IPS-18a (cell line): ENCODE measurements around the gene SLC29A3.

ENCODE experiments used
- H3K27ac ChIP-seq: one replicate; pipeline ENCODE4 v1.5.1; 2013; ENCODE audit warnings: low read length
- H3K27me3 ChIP-seq: one replicate; pipeline ENCODE4 v1.6.1; 2013; ENCODE audit warnings: mild to moderate bottlenecking, low read length; ENCODE audit not compliant: control insufficient read depth, insufficient read depth
- H3K36me3 ChIP-seq: one replicate; pipeline ENCODE4 v1.6.1; 2013; ENCODE audit warnings: low read depth, low read length; ENCODE audit not compliant: control insufficient read depth
- H3K4me1 ChIP-seq: one replicate; pipeline ENCODE4 v1.6.1; 2013; ENCODE audit warnings: low read depth, low read length; ENCODE audit not compliant: control insufficient read depth
- H3K4me3 ChIP-seq: one replicate; pipeline ENCODE4 v1.5.1; 2013; ENCODE audit warnings: low read length
- H3K9ac ChIP-seq: one replicate; pipeline ENCODE4 v1.6.1; 2013; ENCODE audit warnings: mild to moderate bottlenecking, low read length, moderate library complexity
- H3K9me3 ChIP-seq: one replicate; pipeline ENCODE4 v1.6.1; 2013; ENCODE audit warnings: low read depth, low read length; ENCODE audit not compliant: control insufficient read depth

The SLC29A3 gene

DNA sequence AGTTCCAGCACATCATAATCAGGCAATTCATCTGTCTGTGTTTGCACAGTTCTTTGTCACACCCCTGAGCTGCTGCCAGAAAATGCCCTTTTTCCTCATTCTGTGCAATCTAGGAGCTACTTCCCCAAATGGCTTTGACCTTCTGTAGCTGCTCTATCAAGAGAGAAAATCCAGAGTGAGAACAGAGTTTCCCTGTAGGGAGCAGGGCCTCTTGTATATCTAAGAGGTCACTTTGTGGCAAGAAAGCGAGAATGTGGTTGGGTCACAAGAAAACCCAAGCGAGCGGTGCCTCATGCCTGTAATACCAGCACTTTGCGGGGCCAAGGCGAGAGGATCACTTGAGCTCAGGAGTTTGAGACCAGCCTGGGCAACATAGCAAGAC, 24.3 kb downstream of the SLC29A3 start:
- Histone ChIP-seq H3K4me3 (no peak overlapping the region), H3K27me3 (no peaks in the 10 kb centered on the region), H3K36me3 (no peaks in the 10 kb centered on the region), H3K9me3 (no peaks in the 10 kb centered on the region), H3K4me1 (peaks cover 39% of the 10 kb centered on the region), H3K9ac (no peak overlapping the region), H3K27ac (no peak overlapping the region)

DNA sequence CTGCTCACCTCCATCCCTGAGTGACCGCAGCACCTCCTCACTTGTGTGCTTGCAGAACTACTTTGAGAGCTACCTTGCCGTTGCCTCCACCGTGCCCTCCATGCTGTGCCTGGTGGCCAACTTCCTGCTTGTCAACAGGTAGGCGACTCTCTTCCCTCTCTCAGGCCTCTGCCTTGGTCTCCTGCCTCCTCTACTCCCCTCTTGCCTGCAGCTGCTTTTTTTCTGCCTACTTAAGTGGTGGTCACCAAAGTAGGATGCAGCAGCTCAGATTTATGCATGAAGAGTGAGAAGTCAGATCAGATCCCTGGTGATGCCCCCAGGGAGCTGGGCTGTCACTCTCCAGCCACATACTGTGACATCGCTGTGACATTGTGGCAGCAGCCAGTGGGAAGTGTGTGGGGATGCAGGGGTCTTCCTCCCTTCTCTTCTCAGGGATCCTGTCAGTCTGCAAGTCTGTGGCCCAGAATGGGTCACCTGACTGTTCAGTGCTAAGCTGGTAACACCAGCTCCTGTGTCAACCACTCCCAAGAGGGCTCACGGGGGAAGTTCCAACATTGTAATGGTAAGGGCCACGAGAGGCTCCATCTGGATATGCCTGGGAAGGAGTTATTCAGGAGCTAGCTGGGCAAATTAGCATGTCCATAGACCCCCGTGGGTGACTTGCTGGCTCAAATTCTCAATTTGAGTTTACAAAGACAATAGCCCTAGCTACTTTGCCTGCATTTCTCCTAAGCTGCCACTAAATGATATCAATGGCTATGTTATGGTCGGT, 25.3 kb downstream of the SLC29A3 start:
- H3K9ac ChIP-seq, result peak overlapping the region; percentile 34

DNA sequence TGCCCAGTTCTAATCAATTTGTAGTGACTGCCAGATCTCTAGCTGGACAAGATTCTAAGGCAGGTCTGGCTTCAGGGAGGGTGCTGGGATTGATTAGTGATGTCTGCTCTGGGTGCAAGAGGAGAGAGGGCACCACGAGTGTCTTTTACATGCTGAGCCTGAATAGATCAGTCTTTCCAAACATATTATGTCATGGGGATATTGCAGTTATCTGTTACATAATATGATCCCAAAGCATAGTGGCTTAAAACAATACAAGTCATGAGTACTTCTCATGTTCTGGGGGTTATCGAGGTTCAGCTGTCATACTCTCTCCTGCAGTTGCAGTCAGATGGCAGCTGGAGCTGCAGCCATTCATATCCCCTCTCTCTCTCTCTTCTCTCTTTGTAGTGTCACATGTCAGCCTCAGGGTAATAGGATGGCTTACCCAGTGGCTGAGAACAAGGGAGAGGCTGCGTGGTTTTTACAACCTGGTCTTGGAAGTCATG, 26.0 kb downstream of the SLC29A3 start:
- no peaks in the 10 kb centered on the region for H3K9me3 ChIP-seq
- H3K27me3 ChIP-seq, result no peaks in the 10 kb centered on the region
- H3K36me3 ChIP-seq, result no peaks in the 10 kb centered on the region
- H3K4me1 ChIP-seq, result peaks cover 39% of the 10 kb centered on the region
- peak overlapping the region; percentile 83 for H3K27ac ChIP-seq
- peak overlapping the region; percentile 30 for H3K4me3 ChIP-seq
- H3K9ac ChIP-seq, result peak overlapping the region; percentile 34

More for the DNA sequence above, 25.3 kb downstream of the SLC29A3 start:
- Histone ChIP-seq H3K4me1 (peaks cover 39% of the 10 kb centered on the region), H3K36me3 (no peaks in the 10 kb centered on the region), H3K27me3 (no peaks in the 10 kb centered on the region), H3K27ac (peak overlapping the region; percentile 83), H3K9me3 (no peaks in the 10 kb centered on the region), H3K4me3 (peak overlapping the region; percentile 30)

DNA sequence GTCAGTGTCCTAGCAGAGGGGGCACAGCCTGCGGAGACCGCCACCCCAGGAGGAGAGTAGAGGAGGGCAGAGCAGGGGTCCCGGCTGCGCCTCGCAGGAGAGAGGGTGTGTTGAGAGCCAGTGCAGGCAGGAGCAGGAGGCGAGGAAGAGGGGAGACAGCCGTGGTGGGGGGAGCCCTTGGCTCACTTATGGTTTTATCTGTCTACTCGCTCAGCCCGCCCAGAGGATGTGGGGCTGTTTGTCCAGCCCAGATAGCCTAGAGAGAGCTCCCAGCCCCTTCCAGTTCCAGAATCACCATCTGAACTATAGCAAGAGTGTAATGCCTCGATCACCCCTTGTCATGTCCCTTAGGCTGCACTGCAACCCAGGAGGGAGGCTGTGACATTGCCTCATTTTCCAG, 26.6 kb downstream of the SLC29A3 start:
- Histone ChIP-seq H3K27me3 (no peaks in the 10 kb centered on the region), H3K27ac (peak overlapping the region; percentile 83), H3K9me3 (no peaks in the 10 kb centered on the region), H3K4me1 (peaks cover 39% of the 10 kb centered on the region), H3K9ac (no peak overlapping the region), H3K4me3 (no peak overlapping the region), H3K36me3 (no peaks in the 10 kb centered on the region)

DNA sequence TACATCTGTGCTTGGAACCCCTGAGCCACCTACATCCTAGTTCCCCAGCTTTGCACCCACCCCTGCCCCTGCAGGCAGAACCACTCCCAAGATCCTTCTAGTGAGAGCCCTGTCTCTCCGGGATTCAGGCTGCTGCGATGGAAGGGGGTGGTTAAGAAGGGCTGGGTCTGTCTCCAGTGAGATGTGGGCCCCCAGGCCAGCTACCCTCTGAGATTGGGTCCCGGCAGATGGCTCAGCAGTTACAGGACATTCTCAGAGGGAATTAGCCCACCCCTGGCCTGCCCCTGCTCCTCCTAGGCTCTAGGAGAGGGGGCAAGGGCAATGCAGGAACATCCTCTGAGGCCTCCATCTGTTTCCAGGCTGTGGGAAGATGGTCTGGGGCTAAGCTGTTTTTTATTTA, 27.7 kb downstream of the SLC29A3 start:
- no peak overlapping the region for H3K9ac ChIP-seq
- H3K4me3 ChIP-seq, result no peak overlapping the region
- no peaks in the 10 kb centered on the region for H3K9me3 ChIP-seq
- H3K27me3 ChIP-seq, result no peaks in the 10 kb centered on the region
- no peak overlapping the region for H3K27ac ChIP-seq
- H3K36me3 ChIP-seq, result no peaks in the 10 kb centered on the region
- H3K4me1 ChIP-seq, result peaks cover 39% of the 10 kb centered on the region

DNA sequence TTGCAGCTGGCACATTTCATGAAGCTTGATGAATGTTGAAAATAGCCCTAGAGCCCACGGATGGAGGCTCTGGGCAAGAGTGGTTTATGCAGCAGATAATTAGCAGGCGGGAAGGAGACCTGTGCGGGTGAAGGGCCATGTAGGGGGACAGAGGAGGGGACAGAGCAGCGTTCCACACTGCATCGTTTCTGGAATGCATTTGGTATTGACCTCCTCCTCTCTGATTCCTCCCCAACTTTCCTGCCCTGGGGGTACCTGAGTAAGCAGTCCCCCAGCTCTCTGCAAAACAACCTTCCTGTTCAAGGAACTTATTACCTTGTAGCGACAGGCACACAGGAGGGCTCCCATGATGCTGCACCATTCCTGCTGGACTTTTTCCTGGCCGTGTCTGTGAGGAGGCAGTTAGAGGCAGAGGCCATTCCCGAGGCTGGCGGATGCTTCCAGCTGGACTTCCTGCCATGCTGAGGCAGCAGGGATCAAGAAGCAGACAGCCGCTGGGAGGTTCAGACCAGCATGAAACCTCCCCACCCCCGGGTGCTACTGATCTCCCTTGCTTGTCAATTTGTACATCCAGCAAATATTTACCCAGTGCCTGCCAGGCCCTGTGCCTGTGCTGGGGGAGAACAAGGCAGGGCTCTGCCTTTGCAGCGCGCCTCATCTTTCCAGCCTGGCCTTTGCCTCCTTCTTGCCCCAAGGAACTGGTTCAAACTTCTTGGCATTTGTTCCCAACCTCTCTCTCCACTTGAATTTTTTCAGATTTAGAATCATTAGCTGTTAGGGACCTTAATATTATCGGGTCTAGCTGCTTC, 28.7 kb downstream of the SLC29A3 start:
- Histone ChIP-seq H3K27me3 (no peaks in the 10 kb centered on the region), H3K9me3 (no peaks in the 10 kb centered on the region), H3K27ac (no peak overlapping the region), H3K4me1 (peaks cover 31% of the 10 kb centered on the region), H3K36me3 (no peaks in the 10 kb centered on the region), H3K4me3 (no peak overlapping the region), H3K9ac (no peak overlapping the region)

DNA sequence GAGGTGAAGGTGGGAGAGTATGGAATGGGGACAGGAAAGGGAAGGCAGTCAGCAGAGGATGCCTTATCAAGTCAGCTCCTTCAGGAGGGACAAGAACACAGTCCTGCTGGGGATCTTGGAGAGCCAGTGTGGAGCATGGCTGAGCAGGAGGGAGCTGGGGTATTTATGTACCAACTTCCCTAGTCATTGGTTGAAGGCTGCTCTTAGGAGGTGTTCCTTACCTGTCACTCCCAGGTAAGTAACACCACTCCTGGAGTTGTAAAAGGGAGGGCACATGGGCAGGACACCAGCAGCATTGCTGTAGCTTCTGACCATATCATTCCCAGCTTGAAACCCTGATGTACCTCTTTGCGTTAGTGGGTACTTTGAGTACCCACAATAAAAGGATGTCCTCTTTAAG, 29.8 kb downstream of the SLC29A3 start:
- H3K27me3 ChIP-seq, result no peaks in the 10 kb centered on the region
- H3K4me1 ChIP-seq, result peaks cover 23% of the 10 kb centered on the region
- H3K9ac ChIP-seq, result no peak overlapping the region
- no peak overlapping the region for H3K27ac ChIP-seq
- H3K36me3 ChIP-seq, result no peaks in the 10 kb centered on the region
- no peaks in the 10 kb centered on the region for H3K9me3 ChIP-seq
- H3K4me3 ChIP-seq, result no peak overlapping the region

DNA sequence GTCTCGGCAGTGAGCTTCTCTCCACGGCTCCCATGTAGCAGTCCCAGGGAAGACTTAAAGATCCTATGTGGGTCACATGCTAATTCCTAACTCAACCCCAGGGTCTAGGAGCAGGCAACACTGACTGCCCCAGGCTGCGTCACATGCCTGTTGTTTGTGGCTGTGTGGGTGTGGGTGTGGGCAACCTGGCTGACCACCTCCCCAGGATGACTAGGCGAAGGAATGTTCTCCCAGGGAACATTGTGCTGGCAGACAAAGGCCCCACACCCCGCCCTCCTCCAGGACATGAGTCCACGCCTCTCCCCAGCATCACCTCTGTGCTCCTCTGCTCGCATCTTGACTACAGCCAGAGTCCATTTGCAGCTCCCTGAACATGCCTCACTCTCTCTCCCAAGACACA, 30.3 kb downstream of the SLC29A3 start:
- H3K9me3 ChIP-seq, result no peaks in the 10 kb centered on the region
- H3K36me3 ChIP-seq, result no peaks in the 10 kb centered on the region
- no peak overlapping the region for H3K27ac ChIP-seq

DNA sequence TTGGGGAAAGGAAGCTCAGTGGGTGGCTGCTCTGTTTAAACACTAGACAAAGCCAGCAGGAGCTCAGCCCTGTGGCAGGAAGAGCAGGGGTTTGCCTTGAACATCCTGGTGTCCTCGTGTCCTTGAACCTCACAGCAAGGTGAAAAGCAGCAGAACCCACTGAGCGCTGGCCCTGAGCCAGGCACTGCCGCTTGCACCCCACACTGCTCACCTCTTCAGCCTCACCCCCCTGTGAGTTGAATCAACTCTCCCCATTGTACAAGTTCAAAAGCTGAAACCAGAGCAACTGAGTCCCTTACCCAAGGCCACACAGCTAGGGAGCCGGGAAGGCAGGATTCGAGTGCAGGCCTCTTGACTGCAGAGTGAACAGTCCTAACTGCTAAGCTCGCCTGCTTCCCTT, 32.0 kb downstream of the SLC29A3 start:
- Histone ChIP-seq H3K27ac (no peak overlapping the region), H3K27me3 (no peaks in the 10 kb centered on the region), H3K9ac (no peak overlapping the region), H3K9me3 (no peaks in the 10 kb centered on the region), H3K4me3 (no peak overlapping the region), H3K36me3 (peaks cover 2% of the 10 kb centered on the region), H3K4me1 (peaks cover 1% of the 10 kb centered on the region)

More for the DNA sequence above, 30.3 kb downstream of the SLC29A3 start:
- Histone ChIP-seq H3K4me1 (peaks cover 17% of the 10 kb centered on the region), H3K27me3 (no peaks in the 10 kb centered on the region), H3K4me3 (no peak overlapping the region), H3K9ac (no peak overlapping the region)

DNA sequence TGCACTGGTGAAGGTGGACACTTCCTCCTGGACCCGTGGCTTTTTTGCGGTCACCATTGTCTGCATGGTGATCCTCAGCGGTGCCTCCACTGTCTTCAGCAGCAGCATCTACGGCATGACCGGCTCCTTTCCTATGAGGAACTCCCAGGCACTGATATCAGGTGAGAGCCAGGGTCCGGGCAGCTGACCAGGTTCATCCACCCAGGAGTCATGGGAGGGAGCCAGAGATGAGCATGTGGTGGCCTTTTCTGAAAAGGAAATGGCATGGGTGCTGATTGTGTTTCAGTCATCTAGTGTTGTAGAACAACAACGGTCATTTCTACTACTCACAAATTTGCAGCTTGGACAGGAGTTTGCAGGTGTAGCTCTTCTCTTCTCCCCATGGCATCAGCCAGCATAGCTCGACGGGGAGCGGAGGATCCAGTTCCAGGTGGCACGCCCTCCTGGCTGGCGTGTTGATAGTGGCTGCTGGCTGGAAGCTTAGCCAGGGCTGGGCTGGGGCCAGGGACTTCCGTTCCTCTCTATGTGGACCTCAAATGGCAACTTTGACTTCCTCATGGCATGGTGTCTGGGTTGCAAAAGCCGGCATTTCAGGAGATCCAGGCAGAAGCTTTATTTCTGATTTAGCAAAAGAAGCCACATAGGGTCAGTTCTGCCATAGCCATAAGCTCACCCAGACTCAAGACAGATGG, 32.7 kb downstream of the SLC29A3 start:
- H3K27me3 ChIP-seq, result no peaks in the 10 kb centered on the region
- H3K36me3 ChIP-seq, result peaks cover 8% of the 10 kb centered on the region
- H3K9ac ChIP-seq, result no peak overlapping the region
- H3K4me1 ChIP-seq, result no peaks in the 10 kb centered on the region
- H3K27ac ChIP-seq, result no peak overlapping the region
- no peak overlapping the region for H3K4me3 ChIP-seq
- no peaks in the 10 kb centered on the region for H3K9me3 ChIP-seq

DNA sequence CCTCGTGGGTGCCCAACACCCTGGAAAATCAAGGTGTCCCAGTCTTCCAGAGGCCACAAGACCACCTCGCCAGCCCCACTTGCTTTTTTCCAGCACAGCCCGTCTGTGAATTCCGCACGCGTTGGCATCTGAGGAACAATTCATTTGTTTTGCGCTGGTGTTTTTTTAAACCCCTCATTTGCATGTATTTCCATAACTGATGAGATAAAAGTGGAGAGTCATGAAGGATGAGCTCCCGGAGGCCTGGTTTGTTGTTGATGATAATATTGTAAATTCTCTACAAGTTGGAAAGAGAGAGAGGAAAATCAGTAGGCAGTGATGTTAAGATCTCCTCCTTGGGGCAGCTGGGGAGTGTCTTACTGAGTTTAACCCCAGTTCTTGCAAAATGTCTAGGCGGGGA, 34.6 kb downstream of the SLC29A3 start:
- Histone ChIP-seq H3K9me3 (no peaks in the 10 kb centered on the region), H3K27me3 (no peaks in the 10 kb centered on the region), H3K9ac (no peak overlapping the region), H3K4me3 (no peak overlapping the region), H3K4me1 (no peaks in the 10 kb centered on the region), H3K27ac (no peak overlapping the region), H3K36me3 (peaks cover 8% of the 10 kb centered on the region)
